Cardiac fibroblast (primary cell): ENCODE measurements around the gene PLOD1.

Experiments
- DNase-seq, 2 donors: peaks; one replicate each; pipeline versions ENCODE4 v3.0.0 to v3.0.0-alpha.2; 2010; ENCODE audit warnings: low read depth in 2 of 2
- H3K4me3 ChIP-seq, 2 donors: replicated peaks in 1 of 2; 1 replicate in 1 of 2; 2 replicates in 1 of 2; pipeline ENCODE4 v1.5.1; 2011; ENCODE audit warnings: low read depth in 2 of 2, low read length in 2 of 2, mild to moderate bottlenecking in 2 of 2, moderate library complexity in 1 of 2
- TF ChIP-seq, protein P1 (sequence below): IDR thresholded peaks from one replicate; pipeline ENCODE4 v1.5.1; 2011; ENCODE audit warnings: low read depth, mild to moderate bottlenecking, low read length, inconsistent platforms

The PLOD1 gene

GRCh38 chr1:11979028-11979850 lies 44.7 kb downstream of the PLOD1 start:
- DNase-seq, result no peak
- TF ChIP-seq, protein P1, sequence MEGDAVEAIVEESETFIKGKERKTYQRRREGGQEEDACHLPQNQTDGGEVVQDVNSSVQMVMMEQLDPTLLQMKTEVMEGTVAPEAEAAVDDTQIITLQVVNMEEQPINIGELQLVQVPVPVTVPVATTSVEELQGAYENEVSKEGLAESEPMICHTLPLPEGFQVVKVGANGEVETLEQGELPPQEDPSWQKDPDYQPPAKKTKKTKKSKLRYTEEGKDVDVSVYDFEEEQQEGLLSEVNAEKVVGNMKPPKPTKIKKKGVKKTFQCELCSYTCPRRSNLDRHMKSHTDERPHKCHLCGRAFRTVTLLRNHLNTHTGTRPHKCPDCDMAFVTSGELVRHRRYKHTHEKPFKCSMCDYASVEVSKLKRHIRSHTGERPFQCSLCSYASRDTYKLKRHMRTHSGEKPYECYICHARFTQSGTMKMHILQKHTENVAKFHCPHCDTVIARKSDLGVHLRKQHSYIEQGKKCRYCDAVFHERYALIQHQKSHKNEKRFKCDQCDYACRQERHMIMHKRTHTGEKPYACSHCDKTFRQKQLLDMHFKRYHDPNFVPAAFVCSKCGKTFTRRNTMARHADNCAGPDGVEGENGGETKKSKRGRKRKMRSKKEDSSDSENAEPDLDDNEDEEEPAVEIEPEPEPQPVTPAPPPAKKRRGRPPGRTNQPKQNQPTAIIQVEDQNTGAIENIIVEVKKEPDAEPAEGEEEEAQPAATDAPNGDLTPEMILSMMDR, result no peak
- peak overlapping the region; percentile 29 to 88 for H3K4me3 ChIP-seq

DNA sequence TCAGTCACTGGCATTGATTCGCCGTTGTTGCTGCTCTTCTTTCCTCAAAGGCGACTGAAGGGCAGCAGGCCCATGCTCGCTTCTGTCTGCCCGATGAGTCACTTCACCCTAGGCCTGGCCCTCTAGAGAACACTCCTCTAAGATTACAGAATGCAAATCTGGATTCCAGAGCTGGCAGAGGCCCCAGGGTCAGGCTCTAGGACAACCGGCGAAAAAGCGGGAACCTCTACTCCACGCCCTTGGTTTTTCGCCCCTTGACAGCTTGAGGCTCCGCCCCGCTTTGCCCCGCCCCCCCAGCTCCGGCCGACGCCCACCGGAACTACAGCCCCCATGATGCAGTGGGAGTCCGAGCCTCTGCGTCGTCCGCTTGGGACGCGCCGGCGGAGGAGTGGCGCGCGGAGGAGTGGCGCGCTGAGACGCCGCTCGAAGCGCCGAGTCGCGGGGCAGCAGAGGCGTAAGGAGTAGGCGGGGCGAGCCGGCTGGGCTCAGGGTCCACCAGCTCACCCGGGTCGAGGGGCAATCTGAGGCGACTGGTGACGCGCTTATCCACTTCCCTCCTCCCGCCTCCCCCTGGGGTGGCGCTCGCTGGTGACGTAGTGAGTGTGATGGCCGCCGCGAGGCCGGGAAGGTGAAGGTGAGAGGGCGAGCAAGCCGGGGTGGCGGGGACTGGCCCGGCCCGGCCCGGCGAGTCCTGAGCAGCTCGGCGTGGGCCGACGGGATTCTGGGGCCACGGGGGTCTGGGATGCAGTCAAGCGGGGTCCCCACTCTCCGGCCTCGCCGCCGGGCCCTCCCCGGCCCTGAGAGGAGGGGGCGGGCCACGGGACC lies 45.5 kb downstream of the PLOD1 start, which contains the start of gene MFN2:
TSS of gene MFN2 (plus strand) at position 594 of the 825 bp plus-strand sequence. CDS start 8,725 bp downstream, outside the sequence.
- H3K4me3 ChIP-seq, result peak within 1 kb of the TSS; percentile 88 to 89
- TF ChIP-seq, protein P1, result no peak
- DNase-seq, result peak; percentile 97 to 99

DNA sequence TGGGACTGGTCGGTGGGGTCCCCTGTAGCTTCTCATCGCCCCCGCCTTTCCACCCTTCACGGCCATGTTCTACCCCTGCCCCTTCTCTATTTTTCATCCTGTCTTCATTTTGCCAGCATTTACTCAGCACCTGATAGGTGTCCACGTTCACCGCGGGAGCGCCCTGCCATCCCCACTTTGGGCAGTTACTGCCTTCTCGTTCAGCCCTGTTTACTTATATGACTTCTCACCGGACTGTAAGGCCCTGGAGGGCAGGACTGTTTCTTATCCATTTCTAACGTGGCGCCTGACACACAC lies 46.1 kb downstream of the PLOD1 start:
- TF ChIP-seq, protein P1, result no peak
- no peak for DNase-seq
- peak overlapping the region; percentile 88 to 89 for H3K4me3 ChIP-seq

- no peak for DNase-seq
- TF ChIP-seq, protein P1, result no peak
- peak overlapping the region in 1 of 2 donors; percentile 88 for H3K4me3 ChIP-seq
These were observed 47.0 kb downstream of the PLOD1 start for GRCh38 chr1:11981378-11982009.

- TF ChIP-seq, protein P1, result peak; percentile 52
- H3K4me3 ChIP-seq, result no peak overlapping the region
- DNase-seq, result peak; percentile 49 to 52
These were observed 47.5 kb downstream of the PLOD1 start for GRCh38 chr1:11982010-11982392.

GRCh38 chr1:11984121-11984520 lies 49.6 kb downstream of the PLOD1 start:
- no peak for DNase-seq
- TF ChIP-seq, protein P1, result no peak
- no peak overlapping the region for H3K4me3 ChIP-seq
